ENCODE data around the gene KDM3A. TPM values are rescaled to one million over a fixed set of nuclear protein-coding genes. Genes with fewer than 3 reads are reported as not detected.

KDM3A gene
- total RNA-seq, 1 donor from 2014 or later = 68.1 TPM

DNA sequence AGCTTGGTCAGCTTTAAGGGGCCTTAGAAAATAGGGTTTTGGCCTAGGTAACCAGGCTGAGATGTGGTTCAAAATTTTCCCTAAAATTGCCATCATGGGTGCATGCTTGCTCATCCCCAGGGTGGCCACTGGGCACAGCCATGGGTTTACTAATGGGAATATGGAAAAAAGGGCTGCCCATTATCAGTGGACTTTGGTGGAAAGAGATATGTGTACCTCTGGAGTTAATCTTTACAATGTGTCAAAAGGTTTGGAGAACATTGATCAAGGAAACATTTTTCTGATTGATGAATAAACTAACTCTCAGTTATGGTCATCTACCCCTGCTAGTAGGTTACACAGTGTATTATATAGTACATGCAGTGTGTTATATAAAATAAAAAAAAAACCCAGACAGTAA lies 13.1 kb downstream of the KDM3A start:
- Mint-ChIP-seq H3K27me3 (no peaks in the 10 kb centered on the region), H3K36me3 (peaks cover 47% of the 10 kb centered on the region), H3K9me3 (no peaks in the 10 kb centered on the region), H3K27ac (no peak overlapping the region), H3K4me1 (ENCODE audit: unreplicated experiment) (peaks cover 4% of the 10 kb centered on the region), H3K4me3 (no peak overlapping the region)
- TF ChIP-seq, protein P1, sequence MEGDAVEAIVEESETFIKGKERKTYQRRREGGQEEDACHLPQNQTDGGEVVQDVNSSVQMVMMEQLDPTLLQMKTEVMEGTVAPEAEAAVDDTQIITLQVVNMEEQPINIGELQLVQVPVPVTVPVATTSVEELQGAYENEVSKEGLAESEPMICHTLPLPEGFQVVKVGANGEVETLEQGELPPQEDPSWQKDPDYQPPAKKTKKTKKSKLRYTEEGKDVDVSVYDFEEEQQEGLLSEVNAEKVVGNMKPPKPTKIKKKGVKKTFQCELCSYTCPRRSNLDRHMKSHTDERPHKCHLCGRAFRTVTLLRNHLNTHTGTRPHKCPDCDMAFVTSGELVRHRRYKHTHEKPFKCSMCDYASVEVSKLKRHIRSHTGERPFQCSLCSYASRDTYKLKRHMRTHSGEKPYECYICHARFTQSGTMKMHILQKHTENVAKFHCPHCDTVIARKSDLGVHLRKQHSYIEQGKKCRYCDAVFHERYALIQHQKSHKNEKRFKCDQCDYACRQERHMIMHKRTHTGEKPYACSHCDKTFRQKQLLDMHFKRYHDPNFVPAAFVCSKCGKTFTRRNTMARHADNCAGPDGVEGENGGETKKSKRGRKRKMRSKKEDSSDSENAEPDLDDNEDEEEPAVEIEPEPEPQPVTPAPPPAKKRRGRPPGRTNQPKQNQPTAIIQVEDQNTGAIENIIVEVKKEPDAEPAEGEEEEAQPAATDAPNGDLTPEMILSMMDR (conservative IDR thresholded peaks at IDR 0.05) = no peak
- no peak for DNase-seq (ENCODE audit: extremely low spot score, unreplicated experiment)

DNA sequence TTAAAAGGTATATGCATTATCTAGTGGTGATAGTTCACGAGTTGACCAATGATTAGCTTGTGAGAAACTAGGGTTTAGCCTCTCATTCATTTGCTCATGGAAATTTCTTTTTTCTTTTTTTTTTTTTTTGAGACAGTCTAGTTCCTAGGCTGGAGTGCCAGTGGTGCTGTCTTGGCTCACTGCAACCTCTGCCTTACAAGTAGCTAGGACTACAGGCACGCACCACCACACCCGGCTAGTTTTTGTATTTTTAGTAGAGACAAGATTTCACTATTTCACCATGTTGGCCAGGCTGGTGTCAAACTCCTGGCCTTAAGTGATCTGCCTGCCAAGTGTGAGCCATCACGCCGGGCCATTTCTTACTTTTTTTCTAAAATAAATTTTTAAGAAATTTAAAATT lies 14.0 kb downstream of the KDM3A start:
- TF ChIP-seq, protein P1 (conservative IDR thresholded peaks at IDR 0.05) = no peak
- H3K4me3 Mint-ChIP-seq = no peak overlapping the region
- H3K36me3 Mint-ChIP-seq = peaks cover 46% of the 10 kb centered on the region
- H3K9me3 Mint-ChIP-seq = no peaks in the 10 kb centered on the region
- no peak for DNase-seq (ENCODE audit: extremely low spot score, unreplicated experiment)
- H3K27ac Mint-ChIP-seq = no peak overlapping the region
- peaks cover 4% of the 10 kb centered on the region for H3K4me1 Mint-ChIP-seq (ENCODE audit: unreplicated experiment)
- no peaks in the 10 kb centered on the region for H3K27me3 Mint-ChIP-seq

DNA sequence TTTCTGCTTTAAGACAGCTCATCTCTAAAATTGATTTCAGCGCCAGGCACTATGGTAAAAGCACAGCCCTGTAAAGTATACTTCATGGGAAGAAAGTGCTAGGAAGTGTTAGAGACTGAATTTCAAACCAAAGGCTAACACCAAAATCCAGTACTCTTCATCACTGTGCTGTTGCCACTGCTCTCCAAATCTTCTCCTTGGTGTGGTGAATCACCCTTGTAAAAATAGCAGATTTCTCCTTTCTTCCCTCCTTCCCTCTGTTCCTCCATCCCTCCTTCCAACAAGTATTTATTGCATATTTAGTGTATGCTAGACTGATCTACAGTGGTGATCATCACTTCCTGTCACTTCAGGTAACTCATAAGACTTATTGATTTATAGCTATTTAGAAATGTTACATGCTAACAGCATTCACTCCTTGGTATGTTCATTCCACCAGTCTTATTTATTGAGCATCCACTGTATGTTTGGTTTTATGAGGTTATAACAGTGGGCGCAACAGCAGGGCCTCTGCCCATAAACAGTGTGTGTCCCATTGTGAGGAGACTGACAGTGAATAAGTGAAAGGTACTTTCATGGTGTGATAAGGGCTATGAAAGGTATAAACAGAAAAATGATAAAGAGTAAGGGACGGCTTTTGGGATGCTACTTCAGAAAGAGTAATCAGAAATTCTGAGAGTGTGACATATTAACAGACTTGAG lies 20.0 kb downstream of the KDM3A start:
- peaks cover 53% of the 10 kb centered on the region for H3K36me3 Mint-ChIP-seq
- no peaks in the 10 kb centered on the region for H3K27me3 Mint-ChIP-seq
- no peak overlapping the region for H3K4me3 Mint-ChIP-seq
- DNase-seq (ENCODE audit: extremely low spot score, unreplicated experiment) = no peak
- no peaks in the 10 kb centered on the region for H3K4me1 Mint-ChIP-seq (ENCODE audit: unreplicated experiment)
- H3K27ac Mint-ChIP-seq = no peak overlapping the region
- TF ChIP-seq, protein P1 (conservative IDR thresholded peaks at IDR 0.05) = no peak
- no peaks in the 10 kb centered on the region for H3K9me3 Mint-ChIP-seq

DNA sequence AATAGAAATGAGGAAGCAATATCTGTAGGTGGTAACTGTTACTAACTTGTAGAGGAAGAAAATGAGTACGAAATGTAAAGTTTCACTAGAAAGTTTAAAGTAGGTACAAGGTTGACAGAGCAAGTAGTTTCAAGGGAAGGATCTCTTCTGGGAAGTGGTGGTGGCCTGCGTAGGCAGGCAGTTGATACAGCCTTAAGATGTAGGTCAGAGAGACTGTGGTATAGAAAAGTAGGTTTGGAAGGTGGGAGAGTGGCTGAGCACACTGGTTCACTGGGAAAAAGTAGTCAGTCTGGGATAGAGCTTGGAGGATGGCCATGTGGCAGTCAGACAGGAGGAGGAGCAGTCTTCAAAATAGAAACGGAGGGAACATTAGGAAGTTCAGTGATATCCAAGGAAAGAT lies 23.5 kb downstream of the KDM3A start:
- Mint-ChIP-seq H3K27ac (no peak overlapping the region), H3K9me3 (no peaks in the 10 kb centered on the region), H3K4me1 (ENCODE audit: unreplicated experiment) (no peaks in the 10 kb centered on the region), H3K36me3 (peaks cover 38% of the 10 kb centered on the region), H3K27me3 (no peaks in the 10 kb centered on the region), H3K4me3 (no peak overlapping the region)
- TF ChIP-seq, protein P1 (conservative IDR thresholded peaks at IDR 0.05) = no peak
- no peak for DNase-seq (ENCODE audit: extremely low spot score, unreplicated experiment)

DNA sequence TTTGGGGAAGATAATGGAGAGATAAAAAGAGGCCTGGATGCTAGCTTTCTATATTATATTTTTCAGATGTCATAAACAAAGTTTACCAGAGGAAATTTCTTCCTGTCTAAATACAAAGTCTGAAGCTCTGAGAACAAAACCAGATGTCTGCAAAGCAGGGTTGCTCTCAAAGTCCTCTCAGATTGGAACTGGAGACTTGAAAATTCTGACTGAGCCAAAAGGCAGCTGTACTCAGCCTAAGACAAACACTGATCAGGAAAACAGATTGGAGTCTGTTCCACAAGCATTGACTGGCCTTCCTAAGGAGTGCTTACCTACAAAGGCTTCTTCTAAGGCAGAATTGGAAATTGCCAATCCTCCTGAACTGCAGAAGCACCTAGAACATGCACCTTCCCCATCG lies 25.1 kb downstream of the KDM3A start:
- Mint-ChIP-seq H3K36me3 (peaks cover 27% of the 10 kb centered on the region), H3K27me3 (no peaks in the 10 kb centered on the region)

More for the DNA sequence above, 25.1 kb downstream of the KDM3A start:
- no peak for DNase-seq (ENCODE audit: extremely low spot score, unreplicated experiment)
- H3K4me1 Mint-ChIP-seq (ENCODE audit: unreplicated experiment) = no peaks in the 10 kb centered on the region
- H3K4me3 Mint-ChIP-seq = no peak overlapping the region
- H3K27ac Mint-ChIP-seq = no peak overlapping the region
- H3K9me3 Mint-ChIP-seq = no peaks in the 10 kb centered on the region
- TF ChIP-seq, protein P1 (conservative IDR thresholded peaks at IDR 0.05) = no peak

Measured in type B pancreatic cell (in vitro differentiated cells).